Stimulated activated effector memory CD8-positive, alpha-beta T cell treated with anti-CD3 and anti-CD28 coated beads, Interleukin-12 subunit alpha, Interleukin-12 subunit beta, amount 100 ng/mL, for 72 hours (primary cell): ENCODE results near the gene PRKCB.

Experiments
- ATAC-seq: fragments of 150-1000 bp; cut with Tn5 transposase; 2 replicates; pipeline ENCODE4 v1.10.0; 2021
- DNase-seq, 2 donors: peaks; one replicate each; pipeline ENCODE4 v3.0.0; 2021 to 2022; ENCODE audit warnings: low spot score in 2 of 2
- H3K27ac Mint-ChIP-seq: one replicate; pipeline ENCODE4 v1.8.0; 2022; ENCODE audit warnings: mild to moderate bottlenecking, mixed read lengths
- H3K36me3 Mint-ChIP-seq: one replicate; pipeline ENCODE4 v1.8.0; 2022; ENCODE audit warnings: mild to moderate bottlenecking, mixed read lengths
- H3K4me1 Mint-ChIP-seq: one replicate; pipeline ENCODE4 v1.8.0; 2022; ENCODE audit warnings: mixed read lengths
- H3K4me3 Mint-ChIP-seq: one replicate; pipeline ENCODE4 v1.8.0; 2022; ENCODE audit warnings: mild to moderate bottlenecking, mixed read lengths
- H3K9me3 Mint-ChIP-seq: one replicate; pipeline ENCODE4 v1.8.0; 2022; ENCODE audit warnings: mixed read lengths

Gene PRKCB

GRCh38 chr16:24255456-24256371 lies 419.9 kb downstream of the PRKCB start, which contains the start of gene CACNG3:
Gene CACNG3 (plus strand): TSS chr16:24256335. CDS start chr16:24256755, 420 bp downstream.
- Mint-ChIP-seq H3K4me3 (no peak within 1 kb of the TSS), H3K9me3 (no peaks in the 10 kb centered on the region), H3K4me1 (peaks cover 12% of the 10 kb centered on the region), H3K27ac (no peak within 1 kb of the TSS), H3K36me3 (no peaks in the 10 kb centered on the region)
- DNase-seq (peak; percentile 23 to 73), ATAC-seq (peak; percentile 77)

GRCh38 chr16:24257958-24258357 lies 422.2 kb downstream of the PRKCB start:
- DNase-seq = no peak
- no peak for ATAC-seq
- Mint-ChIP-seq H3K27ac (no peak overlapping the region), H3K9me3 (no peaks in the 10 kb centered on the region), H3K4me3 (no peak overlapping the region), H3K36me3 (no peaks in the 10 kb centered on the region), H3K4me1 (peaks cover 12% of the 10 kb centered on the region)

GRCh38 chr16:24258791-24259190 lies 423.0 kb downstream of the PRKCB start:
- no peak overlapping the region for H3K27ac Mint-ChIP-seq
- no peak for ATAC-seq

GRCh38 chr16:24262816-24263215 lies 427.0 kb downstream of the PRKCB start:
- Mint-ChIP-seq H3K36me3 (no peaks in the 10 kb centered on the region), H3K27ac (no peak overlapping the region), H3K4me3 (no peak overlapping the region), H3K4me1 (no peaks in the 10 kb centered on the region), H3K9me3 (no peaks in the 10 kb centered on the region)
- DNase-seq (no peak), ATAC-seq (no peak)

More at GRCh38 chr16:24258791-24259190, 423.0 kb downstream of the PRKCB start:
- Mint-ChIP-seq H3K4me3 (no peak overlapping the region), H3K4me1 (peaks cover 5% of the 10 kb centered on the region), H3K36me3 (no peaks in the 10 kb centered on the region), H3K9me3 (no peaks in the 10 kb centered on the region)
- no peak for DNase-seq
